OCI-LY7 (cell line): ENCODE results near the gene TTF2.

Experiments used
- CTCF ChIP-seq: fragments of 200-600 bp; sonication (generic); conservative IDR thresholded peaks from 2 replicates; pipeline ENCODE4 v1.5.1; 2014; ENCODE audit warnings: mild to moderate bottlenecking, antibody characterized with exemption, low read length, moderate library complexity, mixed read lengths
- EZH2phosphoT487 ChIP-seq: fragments of 200-600 bp; sonication (generic); IDR thresholded peaks from 2 replicates; pipeline ENCODE4 v1.6.1; 2018; ENCODE audit warnings: low read depth, borderline replicate concordance, mild to moderate bottlenecking, mixed run types, antibody characterized with exemption, low read length, moderate library complexity, mixed read lengths

GRCh38 chr1:117101334-117101733 lies 41.2 kb downstream of the TTF2 start:
- TF ChIP-seq CTCF = no peak
- no peak for TF ChIP-seq EZH2phosphoT487
